WTC11 (cell line): Measurements from ENCODE around the gene F5. TPM values are rescaled to one million over a fixed set of nuclear protein-coding genes. Genes with fewer than 3 reads are reported as not detected.

Experiments used
- ATAC-seq: fragments of 200-7000 bp; cut with Tn5 transposase; 2 replicates; pipeline ENCODE4 v1.10.0; 2021; ENCODE audit warnings: mild to moderate bottlenecking, moderate library complexity
- CTCF ChIA-PET: fragments of 300-600 bp; sonication (Branson Sonifier 250); formaldehyde crosslinking; loops from one replicate; lab custom pipeline; 2021; ENCODE audit warnings: antibody characterized with exemption; lab: Charles Lee
- POLR2A ChIA-PET: fragments of 350-600 bp; sonication (Branson Sonifier 250); formaldehyde crosslinking; loops from one replicate; lab custom pipeline; 2021; ENCODE audit warnings: antibody characterized with exemption; lab: Charles Lee
- DNase-seq: peaks from one replicate; pipeline ENCODE4 v3.0.0; 2021; ENCODE audit warnings: low spot score
- H3K27ac Mint-ChIP-seq: 2 replicates; pipeline ENCODE4 v1.8.0; 2021; ENCODE audit warnings: mixed read lengths
- H3K27me3 Mint-ChIP-seq: 2 replicates; pipeline ENCODE4 v1.8.0; 2021; ENCODE audit warnings: low read depth, mild to moderate bottlenecking, moderate library complexity, mixed read lengths
- H3K36me3 Mint-ChIP-seq: 2 replicates; pipeline ENCODE4 v1.8.0; 2021; ENCODE audit warnings: mixed read lengths
- H3K4me1 Mint-ChIP-seq: 2 replicates; pipeline ENCODE4 v1.8.0; 2022; ENCODE audit warnings: mixed read lengths
- H3K4me3 Mint-ChIP-seq: 2 replicates; pipeline ENCODE4 v1.8.0; 2021; ENCODE audit warnings: mild to moderate bottlenecking, moderate library complexity, mixed read lengths
- H3K9me3 Mint-ChIP-seq: 2 replicates; pipeline ENCODE4 v1.8.0; 2021; ENCODE audit warnings: mixed read lengths
- ATF2 ChIP-seq: sonication (generic); formaldehyde crosslinking; IDR thresholded peaks from 2 replicates; pipeline ENCODE4 v1.8.1; 2022; ENCODE audit warnings: low read depth, missing genetic modification reagents, borderline replicate concordance
- CTCF ChIP-seq: fragments of 200-600 bp; IDR thresholded peaks from 2 replicates; pipeline ENCODE4 v1.8.0; 2022; ENCODE audit warnings: antibody characterized with exemption
- ELF4 ChIP-seq: sonication (generic); formaldehyde crosslinking; IDR thresholded peaks from 2 replicates; pipeline ENCODE4 v1.8.1; 2022; ENCODE audit warnings: low read depth, mild to moderate bottlenecking, moderate library complexity, missing genetic modification reagents
- EMX1 ChIP-seq: fragments of 250-450 bp; sonication (Bioruptor Pico); IDR thresholded peaks from 2 replicates; pipeline ENCODE4 v1.8.0; 2021; ENCODE audit warnings: mild to moderate bottlenecking
- ETV6 ChIP-seq: sonication (generic); formaldehyde crosslinking; IDR thresholded peaks from 2 replicates; pipeline ENCODE4 v1.8.1; 2022; ENCODE audit warnings: mild to moderate bottlenecking, missing genetic modification reagents
- FOXJ3 ChIP-seq: sonication (generic); formaldehyde crosslinking; IDR thresholded peaks from 2 replicates; pipeline ENCODE4 v1.9.0; 2021; ENCODE audit warnings: missing genetic modification reagents, mild to moderate bottlenecking, borderline replicate concordance
- FOXP1 ChIP-seq: sonication (generic); formaldehyde crosslinking; IDR thresholded peaks from 2 replicates; pipeline ENCODE4 v1.8.0; 2022; ENCODE audit warnings: missing genetic modification reagents, mild to moderate bottlenecking, moderate library complexity, borderline replicate concordance
- GRHL2 ChIP-seq: fragments of 250-450 bp; sonication (Bioruptor Pico); IDR thresholded peaks from 2 replicates; pipeline ENCODE4 v1.8.0; 2022; ENCODE audit warnings: mild to moderate bottlenecking, moderate library complexity; ENCODE audit not compliant: insufficient replicate concordance, severe bottlenecking
- HMGA2 ChIP-seq: fragments of 250-450 bp; sonication (Bioruptor Pico); IDR thresholded peaks from 2 replicates; pipeline ENCODE4 v1.4.0; 2021; ENCODE audit warnings: mild to moderate bottlenecking, moderate library complexity
- IRF1 ChIP-seq: sonication (generic); formaldehyde crosslinking; IDR thresholded peaks from 2 replicates; pipeline ENCODE4 v1.8.0; 2023; ENCODE audit warnings: missing genetic modification reagents
- JAZF1 ChIP-seq: fragments of 250-450 bp; sonication (Bioruptor Pico); IDR thresholded peaks from 2 replicates; pipeline ENCODE4 v1.9.0; 2021; ENCODE audit warnings: moderate library complexity, mild to moderate bottlenecking, inconsistent platforms
- KAT7 ChIP-seq: sonication (generic); formaldehyde crosslinking; IDR thresholded peaks from 2 replicates; pipeline ENCODE4 v1.8.1; 2023; ENCODE audit warnings: missing genetic modification reagents, mild to moderate bottlenecking, borderline replicate concordance
- MXD4 ChIP-seq: fragments of 250-450 bp; sonication (Bioruptor Pico); IDR thresholded peaks from 2 replicates; pipeline ENCODE4 v1.8.0; 2021; ENCODE audit warnings: mild to moderate bottlenecking, moderate library complexity, borderline replicate concordance
- NFYB ChIP-seq: sonication (generic); formaldehyde crosslinking; conservative IDR thresholded peaks from 2 replicates; pipeline ENCODE4 v1.8.0; 2022; ENCODE audit warnings: low read depth, missing genetic modification reagents
- SMAD3 ChIP-seq: sonication (generic); formaldehyde crosslinking; IDR thresholded peaks from 2 replicates; pipeline ENCODE4 v1.8.0; 2022; ENCODE audit warnings: missing genetic modification reagents, mild to moderate bottlenecking, borderline replicate concordance
- TP53 ChIP-seq: sonication (generic); formaldehyde crosslinking; IDR thresholded peaks from 2 replicates; pipeline ENCODE4 v1.8.1; 2023; ENCODE audit warnings: mild to moderate bottlenecking, missing genetic modification reagents
- ZMAT4 ChIP-seq: fragments of 250-450 bp; sonication (Bioruptor Pico); IDR thresholded peaks from 2 replicates; pipeline ENCODE4 v1.9.0; 2021; ENCODE audit warnings: mild to moderate bottlenecking
- ZNF138 ChIP-seq: sonication (generic); formaldehyde crosslinking; conservative IDR thresholded peaks from 2 replicates; pipeline ENCODE4 v1.8.1; 2022; ENCODE audit warnings: mild to moderate bottlenecking, moderate library complexity, missing genetic modification reagents
- ZNF671 ChIP-seq: fragments of 250-450 bp; sonication (Bioruptor Pico); IDR thresholded peaks from 2 replicates; pipeline ENCODE4 v1.8.0; 2021; ENCODE audit warnings: mild to moderate bottlenecking
- total RNA-seq: library from RNA; stranded (reverse); gene quantifications from 3 replicates; pipeline ENCODE4 v1.2.3, GENCODE V29; 2021

The F5 gene
- total RNA-seq, 1 experiment from 2014 or later: 0.20 TPM

GRCh38 chr1:169634145-169634544, 47.9 kb upstream of the F5 start:
- H3K27ac Mint-ChIP-seq: no peak overlapping the region
- no peak for DNase-seq
- no peak for TF ChIP-seq NFYB (CRISPR knock-in tag)
- no peak for TF ChIP-seq KAT7 (CRISPR knock-in tag)
- no peak for TF ChIP-seq ELF4
- no peak for TF ChIP-seq SMAD3 (CRISPR knock-in tag)
- TF ChIP-seq JAZF1 (CRISPR knock-in tag): no peak
- no peak for TF ChIP-seq TP53 (CRISPR knock-in tag)
- TF ChIP-seq EMX1 (CRISPR knock-in tag): no peak
- TF ChIP-seq, all 79 proteins: peak for 0
- Mint-ChIP-seq H3K9me3 (peaks cover 38% of the 10 kb centered on the region), H3K4me1 (no peaks in the 10 kb centered on the region), H3K36me3 (peaks cover 13% of the 10 kb centered on the region), H3K4me3 (no peak overlapping the region), H3K27me3 (peaks cover 5% of the 10 kb centered on the region; the same call in 1 of the 2 replicates)
- ATAC-seq: no peak
- ChIA-PET POLR2A (no interaction called here), CTCF (interaction anchor here (1.0 kb wide), 1 partner anchor 55 kb away, joined by 3 read pairs; no protein-coding TSS in a partner anchor)

DNA sequence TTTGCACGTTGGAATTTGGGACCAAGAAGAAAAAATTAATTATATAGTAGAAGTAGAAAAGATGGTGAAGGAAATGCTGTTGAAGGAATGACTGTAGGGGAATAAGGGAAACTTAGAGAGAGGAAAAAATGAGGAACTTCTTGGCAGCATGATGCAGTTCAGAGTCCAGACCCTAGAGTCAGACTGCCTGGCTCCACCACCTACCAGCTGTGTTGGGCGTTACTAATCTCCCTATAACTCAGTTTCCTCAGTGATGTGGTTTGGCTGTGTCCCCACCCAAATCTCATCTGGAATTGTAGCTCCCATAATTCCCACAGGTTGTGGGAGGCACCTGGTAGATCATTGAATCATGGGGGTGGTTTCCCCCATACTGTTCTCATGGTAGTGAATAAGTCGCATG, 45.0 kb upstream of the F5 start:
- no peak overlapping the region for H3K4me3 Mint-ChIP-seq
- no peak for ATAC-seq
- DNase-seq: no peak
- H3K9me3 Mint-ChIP-seq: peaks cover 27% of the 10 kb centered on the region
- peaks cover 5% of the 10 kb centered on the region; the same call in 1 of the 2 replicates for H3K27me3 Mint-ChIP-seq
- POLR2A ChIA-PET: no interaction called here
- peaks cover 13% of the 10 kb centered on the region for H3K36me3 Mint-ChIP-seq
- no peaks in the 10 kb centered on the region for H3K4me1 Mint-ChIP-seq
- CTCF ChIA-PET: no interaction called here
- H3K27ac Mint-ChIP-seq: no peak overlapping the region
- TF ChIP-seq ZNF138 (CRISPR knock-in tag) (no peak), ZNF671 (CRISPR knock-in tag) (no peak), HMGA2 (CRISPR knock-in tag) (no peak)
- TF ChIP-seq, all 79 proteins: peak for 0

GRCh38 chr1:169630006-169630405, 43.7 kb upstream of the F5 start, which contains the start of gene SELP:
TSS of gene SELP (minus strand) at chr1:169630124. CDS start at chr1:169630074, 50 bp downstream.
- no peak within 1 kb of the TSS for H3K4me3 Mint-ChIP-seq
- H3K9me3 Mint-ChIP-seq: peaks cover 14% of the 10 kb centered on the region
- no peak for TF ChIP-seq ATF2 (CRISPR knock-in tag)
- CTCF ChIA-PET: no interaction called here
- DNase-seq (no peak), ATAC-seq (no peak)
- no peaks in the 10 kb centered on the region for H3K4me1 Mint-ChIP-seq
- H3K27ac Mint-ChIP-seq: no peak within 1 kb of the TSS
- POLR2A ChIA-PET: no interaction called here
- peaks cover 11% of the 10 kb centered on the region for H3K36me3 Mint-ChIP-seq
- peaks cover 5% of the 10 kb centered on the region; the same call in 1 of the 2 replicates for H3K27me3 Mint-ChIP-seq

DNA sequence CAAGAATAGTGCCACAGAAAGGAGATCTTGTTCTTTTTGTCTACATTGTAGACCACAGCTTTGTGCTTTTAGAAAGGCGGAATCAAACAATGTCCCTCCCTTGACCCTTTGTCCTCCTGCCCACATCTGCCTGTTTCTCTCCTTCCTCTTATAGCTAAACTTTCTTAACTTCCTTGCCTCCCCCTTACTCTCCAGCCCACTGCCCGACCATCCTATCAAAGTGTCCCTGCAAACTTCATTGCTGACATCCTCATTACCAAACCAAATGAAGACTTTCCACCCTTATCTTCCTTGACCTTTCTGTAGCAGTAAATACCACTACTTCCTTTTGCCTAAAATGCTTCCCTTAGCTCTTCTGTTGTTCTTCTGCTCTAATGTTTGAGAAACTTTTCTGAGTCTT, 38.6 kb upstream of the F5 start:
- ChIA-PET POLR2A (no interaction called here), CTCF (no interaction called here)
- no peak for TF ChIP-seq MXD4
- no peak for TF ChIP-seq FOXJ3 (CRISPR knock-in tag)
- no peak for TF ChIP-seq FOXP1 (CRISPR knock-in tag)
- no peak for TF ChIP-seq HMGA2 (CRISPR knock-in tag)
- TF ChIP-seq ZMAT4 (CRISPR knock-in tag): no peak
- TF ChIP-seq ZNF671 (CRISPR knock-in tag): no peak
- TF ChIP-seq ETV6 (CRISPR knock-in tag): no peak
- no peak for TF ChIP-seq IRF1 (CRISPR knock-in tag)
- no peak for TF ChIP-seq GRHL2 (CRISPR knock-in tag)
- TF ChIP-seq CTCF: no peak
- Mint-ChIP-seq H3K36me3 (no peaks in the 10 kb centered on the region), H3K27ac (no peak overlapping the region), H3K27me3 (no peaks in the 10 kb centered on the region), H3K4me3 (no peak overlapping the region), H3K9me3 (no peaks in the 10 kb centered on the region), H3K4me1 (no peaks in the 10 kb centered on the region)
- ATAC-seq: no peak
- DNase-seq: no peak
